ENCODE measurements around the gene TBXA2R.

Gene TBXA2R

GRCh38 chr19:3593156-3593555, 13.5 kb downstream of the TBXA2R start:
- TF ChIP-seq FOXM1 (IDR thresholded peaks at IDR 0.05; ENCODE audit: borderline replicate concordance, low read depth) (no peak), CREB1 (IDR thresholded peaks at IDR 0.05; ENCODE audit: low read depth) (no peak), RAD21 (IDR thresholded peaks at IDR 0.05; ENCODE audit: low read depth) (no peak), TCF12 (IDR thresholded peaks at IDR 0.05; ENCODE audit: low read depth) (no peak), EGR1 (IDR thresholded peaks at IDR 0.05) (no peak), EP300 (IDR thresholded peaks at IDR 0.05; ENCODE audit: borderline replicate concordance) (no peak), CEBPB (IDR thresholded peaks at IDR 0.05) (no peak), ZBTB7A (IDR thresholded peaks at IDR 0.05; ENCODE audit: low read depth) (no peak)
- TF ChIP-seq, protein P1, sequence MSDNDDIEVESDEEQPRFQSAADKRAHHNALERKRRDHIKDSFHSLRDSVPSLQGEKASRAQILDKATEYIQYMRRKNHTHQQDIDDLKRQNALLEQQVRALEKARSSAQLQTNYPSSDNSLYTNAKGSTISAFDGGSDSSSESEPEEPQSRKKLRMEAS (IDR thresholded peaks at IDR 0.05), result no peak

- no peak for TF ChIP-seq YY1 (IDR thresholded peaks at IDR 0.05; ENCODE audit: low read depth)
- TF ChIP-seq, protein P1 (IDR thresholded peaks at IDR 0.05), result no peak
- no peak for TF ChIP-seq USF1 (IDR thresholded peaks at IDR 0.05)
- no peak for TF ChIP-seq FOXM1 (IDR thresholded peaks at IDR 0.05; ENCODE audit: borderline replicate concordance, low read depth)
- no peak for TF ChIP-seq TAF1 (IDR thresholded peaks at IDR 0.05; ENCODE audit: low read depth)
- TF ChIP-seq EGR1 (IDR thresholded peaks at IDR 0.05), result no peak
- no peak for TF ChIP-seq EP300 (IDR thresholded peaks at IDR 0.05; ENCODE audit: borderline replicate concordance)
Observed at GRCh38 chr19:3591876-3592613, 14.6 kb downstream of the TBXA2R start.

DNA sequence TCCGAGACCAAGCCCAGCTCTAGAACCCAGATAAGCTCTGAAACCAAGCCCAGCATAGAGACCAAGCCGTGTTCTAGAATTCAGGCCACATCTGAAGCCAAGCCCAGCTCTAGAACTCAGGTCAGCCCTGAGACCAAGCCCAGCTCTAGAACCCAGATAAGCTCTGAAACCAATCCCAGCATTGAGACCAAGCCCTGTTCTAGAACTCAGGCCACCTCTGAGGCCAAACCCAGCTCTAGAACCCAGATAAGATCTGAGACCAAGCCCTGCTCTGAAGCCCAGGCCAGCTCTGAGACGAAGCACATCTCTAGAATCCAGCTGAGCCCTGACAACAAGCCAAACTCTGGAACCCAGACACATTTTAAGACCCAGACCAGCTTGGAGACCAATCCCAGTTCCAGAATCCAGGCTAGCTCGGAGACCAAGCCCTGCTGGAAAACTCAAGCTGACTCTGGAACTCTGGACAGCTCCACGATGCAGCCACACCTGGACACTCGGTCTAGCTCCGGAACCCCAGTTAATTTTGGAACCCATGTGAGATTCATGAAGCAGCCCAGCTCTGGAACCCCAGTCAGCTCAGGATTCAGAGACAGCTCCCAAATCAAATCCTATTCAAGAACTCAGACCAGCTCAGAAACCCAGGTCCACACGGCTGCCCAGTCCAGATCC, 15.6 kb downstream of the TBXA2R start:
- TF ChIP-seq, protein P2, sequence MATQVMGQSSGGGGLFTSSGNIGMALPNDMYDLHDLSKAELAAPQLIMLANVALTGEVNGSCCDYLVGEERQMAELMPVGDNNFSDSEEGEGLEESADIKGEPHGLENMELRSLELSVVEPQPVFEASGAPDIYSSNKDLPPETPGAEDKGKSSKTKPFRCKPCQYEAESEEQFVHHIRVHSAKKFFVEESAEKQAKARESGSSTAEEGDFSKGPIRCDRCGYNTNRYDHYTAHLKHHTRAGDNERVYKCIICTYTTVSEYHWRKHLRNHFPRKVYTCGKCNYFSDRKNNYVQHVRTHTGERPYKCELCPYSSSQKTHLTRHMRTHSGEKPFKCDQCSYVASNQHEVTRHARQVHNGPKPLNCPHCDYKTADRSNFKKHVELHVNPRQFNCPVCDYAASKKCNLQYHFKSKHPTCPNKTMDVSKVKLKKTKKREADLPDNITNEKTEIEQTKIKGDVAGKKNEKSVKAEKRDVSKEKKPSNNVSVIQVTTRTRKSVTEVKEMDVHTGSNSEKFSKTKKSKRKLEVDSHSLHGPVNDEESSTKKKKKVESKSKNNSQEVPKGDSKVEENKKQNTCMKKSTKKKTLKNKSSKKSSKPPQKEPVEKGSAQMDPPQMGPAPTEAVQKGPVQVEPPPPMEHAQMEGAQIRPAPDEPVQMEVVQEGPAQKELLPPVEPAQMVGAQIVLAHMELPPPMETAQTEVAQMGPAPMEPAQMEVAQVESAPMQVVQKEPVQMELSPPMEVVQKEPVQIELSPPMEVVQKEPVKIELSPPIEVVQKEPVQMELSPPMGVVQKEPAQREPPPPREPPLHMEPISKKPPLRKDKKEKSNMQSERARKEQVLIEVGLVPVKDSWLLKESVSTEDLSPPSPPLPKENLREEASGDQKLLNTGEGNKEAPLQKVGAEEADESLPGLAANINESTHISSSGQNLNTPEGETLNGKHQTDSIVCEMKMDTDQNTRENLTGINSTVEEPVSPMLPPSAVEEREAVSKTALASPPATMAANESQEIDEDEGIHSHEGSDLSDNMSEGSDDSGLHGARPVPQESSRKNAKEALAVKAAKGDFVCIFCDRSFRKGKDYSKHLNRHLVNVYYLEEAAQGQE (IDR thresholded peaks at IDR 0.05; ENCODE audit: low read depth), result peak; percentile 47; the same call in 1 of the 2 replicates
- TF ChIP-seq ZBTB7A (IDR thresholded peaks at IDR 0.05; ENCODE audit: low read depth), result no peak

DNA sequence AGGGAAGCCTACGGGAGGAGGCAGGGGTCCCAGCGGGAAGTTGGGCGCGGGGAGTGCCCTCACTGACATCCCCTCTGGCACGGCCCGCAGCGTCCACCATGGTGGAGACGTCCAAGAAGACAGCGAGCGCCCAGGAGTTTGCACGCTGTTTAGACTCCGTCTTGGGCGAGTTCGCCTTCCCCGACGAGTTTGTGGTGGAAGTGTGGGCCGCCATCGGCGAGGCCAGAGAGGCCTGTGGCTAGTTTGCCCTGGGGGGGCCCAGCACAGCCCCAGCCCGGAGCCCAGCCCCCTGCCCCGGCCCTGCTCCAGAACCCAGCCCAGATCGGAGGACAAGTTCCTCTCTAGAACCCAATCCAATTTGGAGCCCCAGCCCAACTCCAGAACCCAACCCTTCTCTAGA, 16.7 kb downstream of the TBXA2R start:
- TF ChIP-seq TCF12 (IDR thresholded peaks at IDR 0.05; ENCODE audit: low read depth) (no peak), EGR1 (IDR thresholded peaks at IDR 0.05) (no peak), EP300 (IDR thresholded peaks at IDR 0.05; ENCODE audit: borderline replicate concordance) (no peak), NFIC (IDR thresholded peaks at IDR 0.05) (no peak), CREB1 (IDR thresholded peaks at IDR 0.05; ENCODE audit: low read depth) (no peak), FOXM1 (IDR thresholded peaks at IDR 0.05; ENCODE audit: borderline replicate concordance, low read depth) (no peak), ZBTB7A (IDR thresholded peaks at IDR 0.05; ENCODE audit: low read depth) (no peak), TEAD4 (IDR thresholded peaks at IDR 0.05) (no peak), USF1 (IDR thresholded peaks at IDR 0.05) (no peak), RAD21 (IDR thresholded peaks at IDR 0.05; ENCODE audit: low read depth) (no peak), TAF1 (IDR thresholded peaks at IDR 0.05; ENCODE audit: low read depth) (no peak), CEBPB (IDR thresholded peaks at IDR 0.05) (no peak), YY1 (IDR thresholded peaks at IDR 0.05; ENCODE audit: low read depth) (no peak)
- TF ChIP-seq, protein P1 (IDR thresholded peaks at IDR 0.05), result no peak
- TF ChIP-seq, protein P2 (IDR thresholded peaks at IDR 0.05; ENCODE audit: low read depth), result no peak

- TF ChIP-seq TEAD4 (IDR thresholded peaks at IDR 0.05) (no peak), TCF12 (IDR thresholded peaks at IDR 0.05; ENCODE audit: low read depth) (no peak), NFIC (IDR thresholded peaks at IDR 0.05) (no peak)
Observed at GRCh38 chr19:3589439-3589838, 17.2 kb downstream of the TBXA2R start.

Data from Ishikawa (cell line).